H1 (cell line): Measurements from ENCODE around the gene SLC9A2. TPM values are rescaled to one million over a fixed set of nuclear protein-coding genes. Genes with fewer than 3 reads are reported as not detected.

Experiments used
- CTCF ChIA-PET: fragments of 300-600 bp; sonication (Branson Sonifier 250); formaldehyde crosslinking; loops from one replicate; lab custom pipeline; 2021; ENCODE audit not compliant: partially characterized antibody; lab: Charles Lee
- POLR2A ChIA-PET: fragments of 300-600 bp; sonication (Branson Sonifier 250); formaldehyde crosslinking; loops from one replicate; lab custom pipeline; 2021; ENCODE audit warnings: inconsistent platforms; ENCODE audit not compliant: partially characterized antibody; lab: Charles Lee
- DNase-seq, 2 experiments: peaks; one replicate each; pipeline versions ENCODE4 v3.0.0 to v3.0.0-alpha.2; 2010 to 2022; ENCODE audit warnings: low spot score in 2 of 2, low read depth in 1 of 2, mixed read lengths in 1 of 2
- FAIRE-seq: peaks from 2 replicates; lab custom pipeline; 2011; peaks lifted over from hg19 to GRCh38; lab: Jason Lieb, UNC
- H2AFZ ChIP-seq: 2 replicates; pipeline ENCODE4 v1.8.1; 2012; ENCODE audit warnings: low read length, inconsistent platforms
- H2AK5ac ChIP-seq: 2 replicates; pipeline ENCODE4 v1.6.1; 2013; ENCODE audit warnings: low read depth, low read length
- H2BK120ac ChIP-seq: replicated peaks from 2 replicates; pipeline ENCODE3; 2013; ENCODE audit warnings: low read depth, low read length, inconsistent platforms
- H2BK12ac ChIP-seq: 2 replicates; pipeline ENCODE4 v1.6.1; 2013; ENCODE audit warnings: low read depth, low read length
- H2BK15ac ChIP-seq: 2 replicates; pipeline ENCODE4 v1.6.1; 2013; ENCODE audit warnings: low read length
- H2BK20ac ChIP-seq: 2 replicates; pipeline ENCODE4 v1.6.1; 2013; ENCODE audit warnings: low read length
- H2BK5ac ChIP-seq: 2 replicates; pipeline ENCODE4 v1.6.1; 2013; ENCODE audit warnings: low read depth, low read length
- H3K14ac ChIP-seq: 2 replicates; pipeline ENCODE4 v1.6.1; 2013; ENCODE audit warnings: inconsistent platforms; ENCODE audit not compliant: insufficient read length
- H3K18ac ChIP-seq: 2 replicates; pipeline ENCODE4 v1.6.1; 2013; ENCODE audit warnings: low read length; ENCODE audit errors: extremely low read depth
- H3K23ac ChIP-seq: 2 replicates; pipeline ENCODE4 v1.6.1; 2013; ENCODE audit warnings: inconsistent platforms; ENCODE audit not compliant: insufficient read length
- H3K23me2 ChIP-seq: 2 replicates; pipeline ENCODE4 v1.6.1; 2013; ENCODE audit warnings: low read depth, low read length
- H3K27ac ChIP-seq: 2 replicates; pipeline ENCODE4 v1.6.1; 2011; ENCODE audit warnings: low read depth, low read length, inconsistent platforms
- H3K27me3 ChIP-seq, 4 experiments: replicated peaks in 1 of 4; 1 replicate in 1 of 4; 2 replicates in 3 of 4; pipeline versions ENCODE4 v1.6.1 to v1.8.1; 2011 to 2013; ENCODE audit warnings: low read length in 3 of 4, mild to moderate bottlenecking in 3 of 4, inconsistent platforms in 2 of 4, mixed read lengths in 2 of 4, moderate library complexity in 1 of 4; ENCODE audit not compliant: control insufficient read depth in 3 of 4, insufficient read depth in 3 of 4; ENCODE audit errors: extremely low read depth in 1 of 4
- H3K36me3 ChIP-seq, 4 experiments: 2 replicates each; pipeline versions ENCODE4 v1.6.1 to v1.8.1; 2011 to 2013; ENCODE audit warnings: mild to moderate bottlenecking in 4 of 4, low read length in 3 of 4, moderate library complexity in 2 of 4, control low read depth in 1 of 4, inconsistent platforms in 1 of 4; ENCODE audit not compliant: insufficient read depth in 4 of 4, control insufficient read depth in 2 of 4
- H3K4ac ChIP-seq: replicated peaks from 2 replicates; pipeline ENCODE3; 2013; ENCODE audit warnings: low read length, low read depth, mixed read lengths, inconsistent platforms; ENCODE audit not compliant: insufficient read length
- H3K4me1 ChIP-seq, 4 experiments: replicated peaks in 1 of 4; 1 replicate in 1 of 4; 2 replicates in 3 of 4; pipeline versions ENCODE4 v1.6.1 to v1.8.1; 2011 to 2013; ENCODE audit warnings: low read length in 3 of 4, inconsistent platforms in 2 of 4, mixed read lengths in 1 of 4; ENCODE audit not compliant: insufficient read depth in 4 of 4, control insufficient read depth in 3 of 4
- H3K4me2 ChIP-seq, 2 experiments: 2 replicates each; pipeline versions ENCODE4 v1.6.1 to v1.8.1; 2011 to 2013; ENCODE audit warnings: low read depth in 2 of 2, low read length in 2 of 2, control low read depth in 1 of 2, inconsistent platforms in 1 of 2, mild to moderate bottlenecking in 1 of 2; ENCODE audit not compliant: insufficient read depth in 1 of 2
- H3K4me3 ChIP-seq, 4 experiments: fragments of 200-600, 300-600 bp in 1 of 4; sonication (generic), shearing (Covaris generic), sonication (Bioruptor Twin) in 1 of 4; 2 replicates each; pipeline versions ENCODE4 v1.5.1 to v1.8.1; 2011 to 2016; ENCODE audit warnings: low read length in 4 of 4, low read depth in 3 of 4, control low read depth in 2 of 4, inconsistent platforms in 2 of 4, mild to moderate bottlenecking in 2 of 4, mixed read lengths in 1 of 4, moderate library complexity in 1 of 4; ENCODE audit not compliant: insufficient read depth in 2 of 4; ENCODE audit errors: extremely low read depth in 1 of 4
- H3K56ac ChIP-seq: replicated peaks from 2 replicates; pipeline ENCODE3; 2013; ENCODE audit warnings: low read depth, mild to moderate bottlenecking, mixed read lengths, low read length, inconsistent platforms; ENCODE audit not compliant: insufficient read length
- H3K79me1 ChIP-seq: 2 replicates; pipeline ENCODE4 v1.6.1; 2013; ENCODE audit warnings: low read depth, low read length, control low read depth
- H3K79me2 ChIP-seq, 2 experiments: 2 replicates each; pipeline versions ENCODE4 v1.6.1 to v1.8.1; 2012 to 2013; ENCODE audit warnings: low read length in 2 of 2, mild to moderate bottlenecking in 2 of 2, inconsistent platforms in 1 of 2; ENCODE audit not compliant: insufficient read depth in 2 of 2, control insufficient read depth in 1 of 2
- H3K9ac ChIP-seq, 4 experiments: replicated peaks in 1 of 4; 1 replicate in 1 of 4; 2 replicates in 3 of 4; pipeline versions ENCODE4 v1.6.1 to v1.8.1; 2011 to 2013; ENCODE audit warnings: low read depth in 3 of 4, low read length in 3 of 4, control low read depth in 2 of 4, mild to moderate bottlenecking in 2 of 4, moderate library complexity in 2 of 4, inconsistent platforms in 1 of 4; ENCODE audit errors: extremely low read depth in 1 of 4
- H3K9me3 ChIP-seq, 2 experiments: 2 replicates each; pipeline versions ENCODE4 v1.6.1 to v1.8.1; 2012 to 2013; ENCODE audit warnings: mild to moderate bottlenecking in 2 of 2, moderate library complexity in 2 of 2, control low read depth in 1 of 2, inconsistent platforms in 1 of 2, low read depth in 1 of 2, low read length in 1 of 2, mixed read lengths in 1 of 2; ENCODE audit not compliant: insufficient read depth in 2 of 2
- H4K20me1 ChIP-seq, 2 experiments: replicated peaks in 1 of 2; 2 replicates each; pipeline versions ENCODE3 to v1.8.1; 2011 to 2013; ENCODE audit warnings: inconsistent platforms in 2 of 2, low read length in 2 of 2, mild to moderate bottlenecking in 1 of 2; ENCODE audit not compliant: insufficient read depth in 2 of 2, control insufficient read depth in 1 of 2
- H4K5ac ChIP-seq: 2 replicates; pipeline ENCODE4 v1.6.1; 2013; ENCODE audit warnings: low read length, low read depth, mixed read lengths, inconsistent platforms; ENCODE audit not compliant: insufficient read length
- H4K8ac ChIP-seq: 2 replicates; pipeline ENCODE4 v1.8.0; 2013; ENCODE audit warnings: mild to moderate bottlenecking, moderate library complexity, low read length, inconsistent platforms; ENCODE audit not compliant: insufficient read depth; ENCODE audit errors: extremely low read depth
- H4K91ac ChIP-seq: replicated peaks from 2 replicates; pipeline ENCODE3; 2013; ENCODE audit warnings: low read length, mixed read lengths, inconsistent platforms; ENCODE audit not compliant: insufficient read length
- CHD2 ChIP-seq: IDR thresholded peaks from 2 replicates; pipeline ENCODE4 v1.6.1; 2012; ENCODE audit warnings: low read length, improper control_type of control experiment
- FOSL1 ChIP-seq: IDR thresholded peaks from 2 replicates; pipeline ENCODE4 v1.6.1; 2011; ENCODE audit warnings: mild to moderate bottlenecking, low read depth, low read length, moderate library complexity; ENCODE audit not compliant: insufficient read depth
- JUND ChIP-seq: IDR thresholded peaks from 2 replicates; pipeline ENCODE4 v1.6.1; 2011; ENCODE audit warnings: mild to moderate bottlenecking, improper control_type of control experiment, low read length
- RAD21 ChIP-seq, 2 experiments: IDR thresholded peaks in 1 of 2; conservative IDR thresholded peaks in 1 of 2; 2 replicates each; pipeline ENCODE4 v1.6.1; 2011; ENCODE audit warnings: low read depth in 2 of 2, low read length in 2 of 2, improper control_type of control experiment in 1 of 2, inconsistent platforms in 1 of 2, mild to moderate bottlenecking in 1 of 2, moderate library complexity in 1 of 2
- WGBS, 2 experiments: shearing (Covaris generic) in 1 of 2; methylation state at CpG; one replicate each; pipeline versions ENCODE4 v1.1.6 to v1.1.7; 2013 to 2015; ENCODE audit warnings: low lambda C conversion rate in 2 of 2, mixed read lengths in 2 of 2, inconsistent platforms in 1 of 2, low coverage in 1 of 2, missing lambda C conversion rate in 1 of 2; ENCODE audit not compliant: insufficient replicate concordance in 2 of 2, insufficient coverage in 1 of 2, insufficient read length in 1 of 2; ENCODE audit errors: extremely low coverage in 1 of 2, missing lambda C conversion rate in 1 of 2; 5-methylcytosine and 5-hydroxymethylcytosine counted together
- polyA plus RNA-seq, 7 experiments: library from polyadenylated mRNA; depleted of rRNA in 3 of 7; stranded (reverse) in 5 of 7; unstranded in 2 of 7; fragments of >200 nt in 5 of 7; fragments of 200-250 nt in 2 of 7; gene quantifications; 1 replicate in 5 of 7; 2 replicates in 1 of 7; 4 replicates in 1 of 7; pipeline versions ENCODE4 v1.2.1 to v1.2.3, GENCODE V29; 2011 to 2013; ENCODE audit warnings: missing spikeins in 2 of 7, mixed read lengths in 2 of 7
- total RNA-seq: library from RNA; stranded (reverse); fragmentation: NEBNext Ultra II Directional; extraction: Animal tissue kit (Norgen Biotek cat#: 25700); gene quantifications from 2 replicates; pipeline ENCODE4 v1.2.1, GENCODE V29; 2021

The SLC9A2 gene
- total and polyA plus RNA-seq, 2 of the 8 experiments (the other 6 are each of a cell fraction or from before 2014, with no cell fraction given), result 0.06 to 0.13 TPM

- no peak overlapping the region for H2AFZ ChIP-seq
- H3K18ac ChIP-seq, result no peak overlapping the region
- H2BK20ac ChIP-seq, result no peak overlapping the region
- no peak overlapping the region for H3K27ac ChIP-seq
- H3K4ac ChIP-seq, result no peak overlapping the region
- 97% methylated on average over 4 of the region's 4 CpGs; no CpG with 5 or more reads in 1 of the 2 experiments for WGBS, 2 experiments
- no peak overlapping the region for H2BK12ac ChIP-seq
- no peaks in the 10 kb centered on the region for H3K4me1 ChIP-seq
- ChIA-PET POLR2A (no interaction called here), CTCF (no interaction called here)
- no peaks in the 10 kb centered on the region for H3K79me1 ChIP-seq
- no peak overlapping the region for H2BK5ac ChIP-seq
- DNase-seq (no peak), FAIRE-seq (no peak)
- H2BK120ac ChIP-seq, result no peak overlapping the region
- no peak overlapping the region for H4K8ac ChIP-seq
- H3K9ac ChIP-seq, result no peak overlapping the region
- H3K14ac ChIP-seq, result no peak overlapping the region
- 0 out of 4 replicates have a peak, but pooled peaks cover 0 to 2% of the 10 kb centered on the region in 2 experiments for H3K9me3 ChIP-seq
- no peak overlapping the region for H2AK5ac ChIP-seq
- no peaks in the 10 kb centered on the region for H3K23me2 ChIP-seq
- no peak overlapping the region for H3K4me2 ChIP-seq
- no peak overlapping the region for H4K5ac ChIP-seq
- no peak overlapping the region for H2BK15ac ChIP-seq
- H4K20me1 ChIP-seq, result no peaks in the 10 kb centered on the region
- H3K79me2 ChIP-seq, result no peaks in the 10 kb centered on the region
- H4K91ac ChIP-seq, result no peak overlapping the region
- H3K36me3 ChIP-seq, result no peaks in the 10 kb centered on the region
- H3K23ac ChIP-seq, result no peak overlapping the region
- H3K4me3 ChIP-seq, result no peak overlapping the region
- H3K27me3 ChIP-seq, result no peaks in the 10 kb centered on the region
- no peak overlapping the region for H3K56ac ChIP-seq
- TF ChIP-seq CHD2, result no peak
- no peak for TF ChIP-seq RAD21 (IDR thresholded peaks at IDR 0.05 in 1 of 2, conservative IDR thresholded peaks at IDR 0.05 in 1 of 2; ENCODE audit: low read depth in 2 of 2, low read length in 2 of 2)
- TF ChIP-seq JUND, result no peak
- no peak for TF ChIP-seq FOSL1
Observed at GRCh38 chr2:102668171-102668570, 48.8 kb downstream of the SLC9A2 start.
